SK-N-MC (cell line): Measurements from ENCODE around the gene RGS8.

Source experiments
- DNase-seq: peaks from one replicate; pipeline ENCODE4 v3.0.0-alpha.2; 2011; ENCODE audit warnings: low read depth, low spot score
- H3K27ac ChIP-seq: fragments of 200-600 bp; sonication (generic); 2 replicates; pipeline ENCODE4 v1.5.1; 2016; ENCODE audit warnings: mixed run types
- H3K36me3 ChIP-seq: fragments of 200-600 bp; sonication (generic); 2 replicates; pipeline ENCODE4 v1.6.1; 2017; ENCODE audit warnings: antibody characterized with exemption, low read length, mixed read lengths; ENCODE audit not compliant: insufficient read depth
- H3K4me3 ChIP-seq: fragments of 200-600 bp; sonication (generic); 2 replicates; pipeline ENCODE4 v1.5.1; 2016
- H3K9ac ChIP-seq: fragments of 200-600 bp; sonication (generic); 2 replicates; pipeline ENCODE4 v1.8.0; 2017; ENCODE audit warnings: mixed run types, mixed read lengths; ENCODE audit not compliant: insufficient read length
- H3K9me3 ChIP-seq: fragments of 200-600 bp; sonication (generic); 2 replicates; pipeline ENCODE4 v1.6.1; 2017; ENCODE audit warnings: low read depth, mild to moderate bottlenecking, antibody characterized with exemption, low read length, moderate library complexity, mixed read lengths
- EZH2 ChIP-seq: fragments of 200-600 bp; sonication (generic); IDR thresholded peaks from one replicate; pipeline ENCODE4 v1.6.1; 2017; ENCODE audit warnings: antibody characterized with exemption
- FOXP2 ChIP-seq: optimal IDR thresholded peaks from 2 replicates; pipeline ENCODE3; 2011; ENCODE audit warnings: mild to moderate bottlenecking, moderate library complexity; ENCODE audit not compliant: insufficient read depth; ENCODE audit errors: extremely low read length, control extremely low read depth
- POLR2AphosphoS5 ChIP-seq: IDR thresholded peaks from 2 replicates; pipeline ENCODE4 v1.6.1; 2012; ENCODE audit warnings: mild to moderate bottlenecking, low read depth, low read length, borderline replicate concordance

The RGS8 gene

GRCh38 chr1:182690886-182691443 is 6.6 kb upstream of the RGS8 start:
- H3K36me3 ChIP-seq = no peaks in the 10 kb centered on the region
- H3K27ac ChIP-seq = no peak overlapping the region
- H3K4me3 ChIP-seq = no peak overlapping the region
- no peak overlapping the region for H3K9ac ChIP-seq
- TF ChIP-seq POLR2AphosphoS5 (no peak), FOXP2 (no peak), EZH2 (no peak)
- DNase-seq = no peak
- H3K9me3 ChIP-seq = no peaks in the 10 kb centered on the region

DNA sequence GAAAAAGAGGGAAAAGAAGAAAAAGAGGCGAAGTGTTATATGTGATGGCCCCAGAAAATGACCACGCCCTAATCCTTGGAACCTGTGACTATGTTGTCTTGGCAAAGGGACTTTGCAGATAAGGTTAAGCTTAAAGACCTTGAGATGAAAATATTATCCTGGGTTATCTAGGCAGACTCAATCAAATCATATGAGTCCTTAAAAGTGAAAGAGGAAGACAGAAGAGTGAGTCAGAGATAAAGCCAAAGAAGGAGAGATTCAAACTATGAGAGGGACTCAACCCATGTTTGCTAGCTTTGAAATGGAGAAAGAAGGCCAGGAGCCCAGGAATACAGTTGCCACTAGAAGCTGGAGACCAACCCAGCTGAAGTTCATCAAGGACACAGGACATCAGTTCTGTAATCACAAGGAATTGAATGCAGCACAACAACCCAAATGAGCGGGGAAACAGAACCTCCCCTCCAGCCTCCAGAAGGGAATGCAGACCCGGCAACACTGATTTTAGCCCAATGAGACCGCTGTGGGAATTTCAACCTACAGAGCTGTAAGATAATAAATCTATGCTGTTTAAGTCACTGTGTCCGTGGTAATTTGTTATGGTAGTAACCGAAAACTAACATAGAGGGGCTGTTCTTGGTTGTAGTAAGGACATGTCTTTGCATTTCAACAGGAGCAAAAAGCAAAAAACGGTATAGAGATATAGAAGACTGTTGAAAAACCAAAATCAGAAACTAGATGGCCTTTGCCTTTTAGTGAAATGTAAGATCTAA is 4.2 kb upstream of the RGS8 start:
- no peak for DNase-seq
- TF ChIP-seq FOXP2 = no peak
- TF ChIP-seq EZH2 = no peak
- no peak for TF ChIP-seq POLR2AphosphoS5
- H3K9me3 ChIP-seq = no peaks in the 10 kb centered on the region
- H3K36me3 ChIP-seq = no peaks in the 10 kb centered on the region
- H3K4me3 ChIP-seq = no peak overlapping the region
- no peak overlapping the region for H3K27ac ChIP-seq
- H3K9ac ChIP-seq = no peak overlapping the region

DNA sequence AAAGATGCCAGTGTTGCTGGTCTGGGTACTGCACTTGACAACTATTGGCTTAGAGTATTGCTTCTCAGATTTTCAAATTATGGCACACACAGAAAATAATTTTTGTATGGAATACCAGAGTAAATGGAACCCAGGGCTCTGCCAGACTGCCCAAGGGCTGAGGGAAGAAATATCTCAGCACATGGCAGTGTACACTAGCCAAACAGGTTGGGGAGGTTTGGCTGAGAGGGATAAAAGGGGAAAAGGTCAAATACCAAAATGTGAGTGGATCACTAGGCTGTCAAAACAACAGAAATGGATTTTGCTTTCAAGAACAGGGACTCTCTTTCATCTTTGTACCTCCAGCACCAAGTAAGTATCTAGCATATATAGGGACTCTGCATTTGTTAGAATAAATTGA is 3.0 kb upstream of the RGS8 start:
- H3K9ac ChIP-seq = no peak overlapping the region
- no peaks in the 10 kb centered on the region for H3K36me3 ChIP-seq
- no peaks in the 10 kb centered on the region for H3K9me3 ChIP-seq
- no peak for TF ChIP-seq EZH2
- TF ChIP-seq FOXP2 = no peak
- TF ChIP-seq POLR2AphosphoS5 = no peak
- H3K4me3 ChIP-seq = no peak overlapping the region
- no peak for DNase-seq
- H3K27ac ChIP-seq = no peak overlapping the region

- Histone ChIP-seq H3K36me3 (no peaks in the 10 kb centered on the region), H3K27ac (no peak overlapping the region), H3K4me3 (no peak overlapping the region), H3K9me3 (no peaks in the 10 kb centered on the region), H3K9ac (no peak overlapping the region)
- TF ChIP-seq EZH2 = no peak
- no peak for TF ChIP-seq POLR2AphosphoS5
- TF ChIP-seq FOXP2 = no peak
- no peak for DNase-seq
Observed at GRCh38 chr1:182686446-182686845, 2.1 kb upstream of the RGS8 start.

- Histone ChIP-seq H3K4me3 (no peak overlapping the region), H3K9me3 (no peaks in the 10 kb centered on the region), H3K9ac (no peak overlapping the region), H3K27ac (no peak overlapping the region), H3K36me3 (no peaks in the 10 kb centered on the region)
- TF ChIP-seq FOXP2 = no peak
- TF ChIP-seq POLR2AphosphoS5 = no peak
- no peak for TF ChIP-seq EZH2
- no peak for DNase-seq
Observed at GRCh38 chr1:182685215-182685614, 828 bp upstream of the RGS8 start.

- no peaks in the 10 kb centered on the region for H3K9me3 ChIP-seq
Observed at GRCh38 chr1:182682898-182683501, 1.4 kb downstream of the RGS8 start.

GRCh38 chr1:182682406-182682805 is 2.0 kb downstream of the RGS8 start:
- Histone ChIP-seq H3K9me3 (no peaks in the 10 kb centered on the region), H3K27ac (no peak overlapping the region), H3K4me3 (no peak overlapping the region), H3K9ac (no peak overlapping the region), H3K36me3 (no peaks in the 10 kb centered on the region)
- DNase-seq = no peak
- no peak for TF ChIP-seq POLR2AphosphoS5

More at GRCh38 chr1:182682898-182683501, 1.4 kb downstream of the RGS8 start:
- no peak for DNase-seq
- no peaks in the 10 kb centered on the region for H3K36me3 ChIP-seq
- H3K9ac ChIP-seq = no peak overlapping the region
- TF ChIP-seq POLR2AphosphoS5 (no peak), EZH2 (no peak), FOXP2 (no peak)
- H3K27ac ChIP-seq = no peak overlapping the region
- no peak overlapping the region for H3K4me3 ChIP-seq

DNA sequence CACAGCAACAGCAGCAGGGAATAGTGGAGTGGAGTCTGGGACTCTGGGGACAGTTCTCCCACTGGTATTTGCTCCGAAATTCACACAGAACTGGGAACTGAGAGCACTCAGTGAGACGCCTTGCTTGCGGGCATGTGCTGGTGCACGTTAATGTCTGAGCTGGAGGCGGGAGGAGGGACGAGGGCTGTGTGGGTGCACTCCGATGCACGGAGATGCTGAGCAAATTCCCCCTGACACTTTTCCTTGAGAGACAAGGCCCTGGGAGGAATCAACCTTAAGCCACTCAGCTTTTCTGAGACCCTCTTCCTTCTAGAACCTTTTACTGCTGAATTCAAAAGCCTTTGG is 2.8 kb downstream of the RGS8 start:
- no peaks in the 10 kb centered on the region for H3K9me3 ChIP-seq
- no peak for TF ChIP-seq POLR2AphosphoS5
- TF ChIP-seq FOXP2 = no peak
- DNase-seq = no peak
- H3K27ac ChIP-seq = no peak overlapping the region
- H3K36me3 ChIP-seq = no peaks in the 10 kb centered on the region
- H3K4me3 ChIP-seq = no peak overlapping the region
- H3K9ac ChIP-seq = no peak overlapping the region

DNA sequence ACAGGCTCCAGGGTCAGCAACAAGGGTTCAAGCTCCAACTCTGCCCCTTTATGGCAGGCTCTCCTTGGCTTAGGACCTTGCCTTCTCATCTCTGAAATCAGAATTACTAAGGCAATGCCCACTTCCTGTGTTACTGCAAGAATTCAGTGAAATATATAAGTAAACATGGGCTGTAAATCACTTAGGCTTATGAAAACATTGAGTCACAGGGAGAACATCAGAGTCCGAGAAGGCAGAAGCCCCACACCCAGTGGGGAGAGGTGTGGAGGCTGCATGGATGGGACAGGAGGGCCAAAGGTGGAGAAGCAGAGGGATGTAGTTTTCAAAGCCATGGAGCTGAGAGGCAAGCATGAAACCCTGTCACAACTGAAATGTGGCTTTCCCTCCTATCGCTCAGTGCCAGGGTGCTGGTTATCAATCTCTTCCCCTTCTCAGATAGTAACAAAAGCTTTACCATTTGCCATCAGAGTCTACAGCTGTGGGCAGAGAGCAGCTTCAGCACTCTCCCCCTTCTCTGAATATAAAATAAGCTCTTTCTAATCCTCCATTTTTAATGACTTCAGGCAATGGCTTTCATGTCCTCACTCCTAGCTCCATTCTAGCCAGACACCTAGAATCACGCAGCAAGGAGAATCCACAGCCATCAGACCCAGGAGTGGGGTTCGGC is 3.4 kb downstream of the RGS8 start:
- H3K9me3 ChIP-seq = no peaks in the 10 kb centered on the region
- no peaks in the 10 kb centered on the region for H3K36me3 ChIP-seq
- DNase-seq = no peak

More for the DNA sequence above, 3.4 kb downstream of the RGS8 start:
- Histone ChIP-seq H3K9ac (no peak overlapping the region), H3K4me3 (no peak overlapping the region), H3K27ac (no peak overlapping the region)
- TF ChIP-seq POLR2AphosphoS5 = no peak
- no peak for TF ChIP-seq FOXP2
- no peak for TF ChIP-seq EZH2
